HG03280 (cell line): ENCODE measurements around the gene DNAJC17.

Experiments used
- ATAC-seq: cut with Tn5 transposase; IDR thresholded peaks from one replicate; pipeline ENCODE4 v1.9.1; 2021; ENCODE audit warnings: mild to moderate bottlenecking, moderate library complexity; ENCODE audit not compliant: unreplicated experiment

DNAJC17 gene

DNA sequence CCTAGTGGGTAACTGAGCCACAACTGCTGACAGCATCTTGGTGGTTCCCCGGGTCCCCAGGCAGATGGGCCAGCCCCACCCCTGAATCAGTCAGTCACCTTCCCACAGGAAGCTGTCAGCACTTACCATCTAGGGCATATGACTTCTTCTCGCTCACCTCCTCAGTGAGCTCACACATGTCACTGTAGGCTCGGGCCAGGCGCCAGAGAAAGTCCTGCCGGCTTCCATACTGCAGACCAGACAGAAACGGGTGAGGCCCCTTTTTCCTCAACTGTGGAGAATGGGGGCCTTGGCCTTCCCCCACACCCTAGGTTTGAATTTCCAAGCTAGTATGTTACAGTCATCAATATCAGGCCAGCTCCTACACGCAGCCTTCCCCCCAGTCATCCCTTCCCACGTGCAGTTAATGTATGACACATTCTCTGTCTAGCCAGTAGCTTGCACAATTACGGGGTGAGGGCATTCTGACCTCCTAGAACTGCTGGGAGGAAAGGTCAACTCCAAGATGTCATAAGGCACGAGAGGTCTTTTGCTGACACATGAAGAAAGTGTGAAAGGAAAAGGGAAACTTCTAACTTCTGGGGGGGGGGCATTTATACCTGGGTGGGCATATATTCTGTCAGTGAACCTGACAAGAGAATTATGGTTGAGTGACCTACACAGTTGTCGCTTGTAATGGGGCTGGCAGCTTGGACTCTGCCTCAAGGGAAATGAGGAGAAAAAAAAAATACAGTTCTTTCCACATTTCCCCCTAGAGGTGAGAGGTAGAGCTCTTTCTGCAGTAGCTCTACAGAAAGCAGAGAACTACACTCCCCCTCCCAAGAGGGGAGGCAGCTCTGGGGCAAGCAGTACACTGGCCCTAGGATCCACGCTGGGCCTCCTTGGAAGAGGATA, 63.1 kb downstream of the DNAJC17 start:
- no peak for ATAC-seq

DNA sequence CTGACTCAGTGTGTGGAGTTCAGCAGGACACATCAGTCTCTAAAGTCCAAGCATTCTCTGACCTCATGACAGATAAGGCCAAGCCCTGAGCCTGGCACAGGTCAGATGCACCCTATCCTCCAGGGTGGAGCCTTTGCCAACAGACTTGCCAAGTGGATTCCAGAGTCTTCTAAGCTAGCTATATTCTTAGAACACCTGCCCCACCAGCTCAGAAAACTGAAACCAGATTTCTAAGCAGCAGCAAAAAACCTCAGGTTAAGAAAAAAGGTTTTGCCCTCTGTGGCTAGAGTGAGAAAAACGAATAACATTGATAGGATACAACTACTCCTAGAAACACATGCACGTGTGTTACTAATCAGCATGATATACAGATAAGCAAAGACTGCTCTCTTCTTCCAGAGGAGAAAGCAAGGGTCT, 63.8 kb downstream of the DNAJC17 start:
- ATAC-seq = no peak

DNA sequence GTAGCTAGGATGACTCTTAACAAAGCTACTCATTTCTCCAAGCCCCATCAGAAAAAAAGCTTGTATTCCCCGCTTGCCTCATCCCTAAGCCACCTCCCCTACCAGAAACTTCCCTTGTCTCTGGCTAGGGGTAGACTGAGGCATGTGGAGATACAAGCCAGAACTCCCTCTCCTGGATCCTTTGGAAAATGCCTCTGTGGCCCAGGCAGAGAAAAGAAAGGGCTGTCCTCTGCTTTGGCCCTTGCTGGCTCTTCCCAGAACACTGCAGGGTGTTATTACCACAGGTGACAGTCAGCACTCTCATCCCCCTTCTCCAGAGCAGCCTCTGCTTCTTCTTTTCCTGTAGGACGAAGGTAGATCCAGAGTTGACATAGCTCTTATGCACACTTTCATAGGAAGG, 67.4 kb downstream of the DNAJC17 start:
- ATAC-seq = no peak

DNA sequence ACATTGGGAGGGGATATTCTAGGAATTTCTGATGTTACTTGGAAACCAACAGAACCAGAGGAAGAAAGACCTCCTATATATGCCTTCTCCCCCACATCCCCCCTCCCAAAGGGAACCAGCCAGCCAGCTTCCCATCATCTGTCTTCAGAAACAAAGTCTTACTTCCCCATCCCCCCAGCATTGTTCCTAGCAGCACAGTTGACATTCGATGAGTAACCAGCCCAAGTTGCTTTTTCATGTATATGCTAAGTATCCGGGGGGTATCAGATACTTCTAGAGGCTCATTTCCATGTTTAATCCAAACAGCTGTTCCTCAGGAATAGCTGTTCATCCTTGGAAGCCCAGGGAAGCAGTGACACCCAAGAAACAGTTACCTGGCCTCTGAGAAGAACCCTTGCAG, 68.2 kb downstream of the DNAJC17 start:
- ATAC-seq = no peak

DNA sequence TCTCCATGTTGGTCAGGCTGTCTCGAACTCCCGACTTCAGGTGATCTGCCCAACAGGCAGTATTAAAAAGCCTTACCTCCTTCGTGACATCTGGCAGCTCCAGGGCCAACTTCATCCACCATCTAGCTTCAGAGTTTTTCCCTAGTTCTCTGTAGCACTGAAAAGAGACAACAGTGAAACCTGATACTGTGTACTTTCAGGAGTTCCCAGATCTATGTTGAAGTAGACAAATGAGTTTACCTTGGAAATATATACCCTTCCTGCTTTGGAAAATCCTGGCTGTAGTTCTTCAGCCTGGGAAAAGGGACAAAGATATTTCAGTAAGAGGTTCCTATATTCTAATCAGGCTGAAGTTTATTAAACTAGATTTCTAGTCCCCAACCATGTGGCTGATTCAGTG, 70.2 kb downstream of the DNAJC17 start:
- ATAC-seq = no peak

DNA sequence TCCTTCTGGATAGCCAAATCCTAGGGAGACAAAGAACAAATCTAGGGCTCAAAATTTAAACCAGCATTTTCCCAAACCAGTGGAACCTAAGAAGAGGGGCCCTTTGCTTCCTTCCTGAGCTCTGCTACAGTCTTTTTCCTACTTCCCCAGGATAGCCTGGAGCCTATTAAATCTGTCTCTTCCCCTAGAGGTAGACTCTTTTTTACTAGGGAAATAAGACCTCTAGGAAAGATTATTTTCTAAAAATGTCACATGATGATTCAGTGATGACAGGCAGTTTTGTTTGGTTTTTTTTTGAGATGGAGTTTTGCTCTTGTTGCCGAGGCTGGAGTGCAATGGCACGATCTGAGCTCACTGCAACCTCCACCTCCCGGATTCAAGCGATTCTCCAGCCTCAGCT, 70.7 kb downstream of the DNAJC17 start:
- ATAC-seq = no peak

DNA sequence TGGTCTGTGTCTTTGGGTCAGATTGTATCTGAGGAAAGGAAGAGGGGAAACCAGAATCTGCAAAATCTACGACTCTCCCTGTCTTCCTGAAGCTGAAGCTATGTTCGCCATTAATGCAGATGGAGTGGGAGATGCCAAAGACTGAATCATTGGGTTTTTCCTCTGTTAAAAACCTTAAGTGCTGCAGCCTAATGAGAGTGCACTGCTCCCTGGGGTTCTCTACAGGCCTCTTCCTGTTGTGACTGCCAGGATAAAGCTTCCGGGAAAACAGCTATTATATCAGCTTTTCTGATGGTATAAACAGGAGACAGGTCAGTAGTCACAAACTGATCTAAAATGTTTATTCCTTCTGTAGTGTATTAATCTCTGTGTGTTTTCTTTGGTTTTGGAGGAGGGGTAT, 76.2 kb downstream of the DNAJC17 start:
- no peak for ATAC-seq

DNA sequence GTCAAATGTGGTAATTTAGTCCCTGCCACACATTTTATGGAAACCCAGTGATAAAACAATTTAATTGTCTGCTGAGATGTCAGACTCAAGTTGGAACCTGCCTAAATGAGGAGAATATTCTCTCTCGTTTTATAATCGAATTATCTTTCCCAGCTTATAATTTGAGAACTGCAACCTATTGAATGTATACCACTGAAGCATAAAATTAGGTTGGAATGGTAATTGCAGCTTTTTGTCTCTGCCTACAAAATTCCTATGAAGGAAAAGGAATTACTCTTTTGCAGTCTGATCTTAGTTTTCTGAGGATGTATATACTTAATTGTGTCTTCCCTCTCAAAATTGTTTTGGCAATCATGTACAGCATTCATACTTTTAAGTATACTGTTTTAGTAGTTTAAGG, 83.4 kb downstream of the DNAJC17 start:
- no peak for ATAC-seq

DNA sequence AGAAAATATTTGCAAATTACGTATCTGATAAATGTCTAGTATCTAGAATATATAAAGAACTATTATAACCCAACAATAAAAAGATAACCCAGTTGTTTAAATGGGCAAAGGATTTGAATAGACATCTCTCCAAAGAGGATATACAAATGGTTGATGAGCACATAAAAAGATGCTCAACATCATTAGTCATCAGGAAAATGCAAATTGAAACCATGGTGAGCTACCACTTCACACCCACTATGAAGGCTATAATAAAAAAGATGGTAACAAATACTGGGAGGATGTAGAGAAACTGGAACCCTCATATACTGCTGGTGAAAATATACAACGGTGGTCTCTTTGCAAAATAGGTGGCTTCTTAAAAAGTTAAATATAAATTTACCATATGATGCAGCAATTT, 84.3 kb downstream of the DNAJC17 start:
- ATAC-seq = no peak

DNA sequence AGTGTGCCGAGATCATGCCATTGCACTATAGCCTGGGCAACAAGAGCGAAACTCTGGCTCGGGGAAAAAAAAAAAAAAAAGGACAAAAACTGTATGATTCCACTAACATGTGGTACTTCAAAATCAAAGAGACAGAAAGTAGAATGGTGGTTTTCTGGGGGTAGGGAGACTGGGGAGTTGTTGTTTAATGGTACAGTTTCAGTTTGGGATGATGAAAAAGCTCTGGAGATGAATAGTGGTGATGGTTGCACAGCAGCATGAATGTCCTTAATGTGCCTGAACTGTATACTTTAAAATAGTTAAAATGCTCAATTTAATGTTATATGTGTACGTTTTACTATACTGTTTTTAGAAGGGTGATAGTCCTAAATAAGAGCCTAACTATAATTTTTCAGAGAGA, 84.9 kb downstream of the DNAJC17 start:
- no peak for ATAC-seq

DNA sequence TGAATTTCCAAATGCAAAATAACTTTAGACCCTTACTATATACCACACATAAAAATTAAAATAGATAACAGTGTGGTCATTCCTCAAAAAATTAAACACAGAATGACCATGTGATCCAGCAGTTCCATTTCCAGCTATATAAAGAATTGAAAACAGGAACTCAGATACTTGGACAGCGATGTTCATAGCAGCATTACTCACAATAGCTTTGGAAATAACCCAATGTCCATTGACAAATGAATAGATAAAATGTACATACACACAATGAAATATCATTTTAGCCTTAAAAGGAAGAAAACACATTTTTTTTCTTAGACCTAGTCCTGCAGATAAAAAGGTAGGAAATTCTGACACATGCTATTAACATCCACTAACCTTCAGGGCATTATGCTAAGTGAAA, 85.6 kb downstream of the DNAJC17 start:
- ATAC-seq = no peak

DNA sequence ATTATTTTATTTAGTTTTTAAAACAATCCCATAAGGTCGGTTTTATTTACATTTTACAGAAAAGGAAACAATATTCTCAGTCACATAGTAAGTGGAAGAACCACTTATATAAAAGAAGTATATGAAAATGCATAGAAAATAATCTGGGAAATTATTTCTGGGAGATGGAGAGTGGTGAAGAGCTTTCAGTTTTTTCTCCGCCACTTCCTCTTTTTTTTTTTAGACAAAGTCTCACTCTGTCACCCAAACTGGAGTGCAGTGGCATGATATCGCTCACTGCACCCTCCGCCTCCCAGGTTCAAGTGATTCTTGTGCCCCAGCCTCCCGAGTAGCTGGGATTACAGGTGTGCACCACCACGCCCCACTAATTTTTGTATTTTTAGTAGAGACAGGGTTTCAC, 91.1 kb downstream of the DNAJC17 start:
- no peak for ATAC-seq
